ENCODE data around the gene MARCHF4.

DNA sequence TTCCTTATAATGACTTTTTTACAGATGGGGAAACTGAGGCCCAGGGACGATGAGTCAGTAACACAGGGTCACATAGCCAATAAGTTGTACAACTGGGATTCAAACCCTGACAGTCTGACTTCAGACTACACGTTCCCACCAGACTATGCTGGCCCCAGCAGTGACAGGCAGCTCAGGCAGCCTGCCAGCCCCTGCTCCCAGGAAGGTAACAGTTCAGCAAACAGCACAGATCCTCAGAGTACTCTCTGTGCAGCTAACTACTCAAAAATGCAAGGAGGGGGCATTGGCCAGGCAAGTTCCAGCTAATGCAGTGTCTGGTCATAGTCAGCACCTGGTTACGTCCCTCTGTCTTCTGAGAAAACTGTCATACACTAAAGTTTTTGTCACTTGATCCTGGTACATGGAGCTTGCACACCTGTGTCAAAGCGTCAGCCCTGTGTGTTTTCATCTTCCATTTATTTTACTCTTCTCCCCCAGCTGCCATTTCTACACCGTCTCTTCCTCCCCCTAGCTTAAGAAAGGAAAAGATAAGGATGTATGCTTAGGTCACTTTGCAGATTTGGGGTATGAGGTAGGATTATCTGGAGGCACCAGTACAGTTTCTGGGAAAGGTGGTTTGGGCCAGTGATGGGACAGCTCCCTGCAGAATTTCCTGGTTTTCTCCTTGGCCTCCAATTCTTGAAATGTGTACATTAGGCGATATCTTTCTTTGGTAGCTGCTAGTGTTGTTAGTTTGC is 44.5 kb upstream of the MARCHF4 start:
- TF ChIP-seq SIN3A (IDR thresholded peaks at IDR 0.05; ENCODE audit: borderline replicate concordance, insufficient read depth, low read depth, low read length) = no peak
- TF ChIP-seq, protein P1, sequence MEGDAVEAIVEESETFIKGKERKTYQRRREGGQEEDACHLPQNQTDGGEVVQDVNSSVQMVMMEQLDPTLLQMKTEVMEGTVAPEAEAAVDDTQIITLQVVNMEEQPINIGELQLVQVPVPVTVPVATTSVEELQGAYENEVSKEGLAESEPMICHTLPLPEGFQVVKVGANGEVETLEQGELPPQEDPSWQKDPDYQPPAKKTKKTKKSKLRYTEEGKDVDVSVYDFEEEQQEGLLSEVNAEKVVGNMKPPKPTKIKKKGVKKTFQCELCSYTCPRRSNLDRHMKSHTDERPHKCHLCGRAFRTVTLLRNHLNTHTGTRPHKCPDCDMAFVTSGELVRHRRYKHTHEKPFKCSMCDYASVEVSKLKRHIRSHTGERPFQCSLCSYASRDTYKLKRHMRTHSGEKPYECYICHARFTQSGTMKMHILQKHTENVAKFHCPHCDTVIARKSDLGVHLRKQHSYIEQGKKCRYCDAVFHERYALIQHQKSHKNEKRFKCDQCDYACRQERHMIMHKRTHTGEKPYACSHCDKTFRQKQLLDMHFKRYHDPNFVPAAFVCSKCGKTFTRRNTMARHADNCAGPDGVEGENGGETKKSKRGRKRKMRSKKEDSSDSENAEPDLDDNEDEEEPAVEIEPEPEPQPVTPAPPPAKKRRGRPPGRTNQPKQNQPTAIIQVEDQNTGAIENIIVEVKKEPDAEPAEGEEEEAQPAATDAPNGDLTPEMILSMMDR (IDR thresholded peaks at IDR 0.05) = no peak
